ENCODE measurements around the gene OR51E2. TPM values are rescaled to one million over a fixed set of nuclear protein-coding genes. Genes with fewer than 3 reads are reported as not detected.

The OR51E2 gene
- total RNA-seq, 6 experiments from 2014 or later: 0.09 to 0.32 (median 0.12) TPM; not detected in 2

DNA sequence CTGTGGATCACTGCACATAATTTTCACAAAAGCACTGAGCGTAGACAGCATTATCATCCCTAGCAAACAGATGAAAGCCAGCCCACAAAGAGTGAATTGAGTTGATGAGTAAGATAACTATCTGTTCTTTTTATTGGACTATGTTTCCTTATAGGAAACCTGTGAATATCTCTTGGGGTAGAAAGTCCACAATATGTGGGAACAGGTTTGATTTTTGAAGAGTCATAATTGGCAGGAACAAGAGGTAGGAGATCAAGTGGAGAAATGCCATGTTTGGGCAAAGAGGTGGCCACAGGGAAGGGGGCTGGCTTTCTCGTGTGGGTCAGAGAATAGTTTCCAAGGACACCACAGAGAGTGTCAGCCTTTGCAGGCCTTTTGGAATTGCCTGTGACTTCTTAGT is 23.9 kb downstream of the OR51E2 start:
- TF ChIP-seq, protein P1, sequence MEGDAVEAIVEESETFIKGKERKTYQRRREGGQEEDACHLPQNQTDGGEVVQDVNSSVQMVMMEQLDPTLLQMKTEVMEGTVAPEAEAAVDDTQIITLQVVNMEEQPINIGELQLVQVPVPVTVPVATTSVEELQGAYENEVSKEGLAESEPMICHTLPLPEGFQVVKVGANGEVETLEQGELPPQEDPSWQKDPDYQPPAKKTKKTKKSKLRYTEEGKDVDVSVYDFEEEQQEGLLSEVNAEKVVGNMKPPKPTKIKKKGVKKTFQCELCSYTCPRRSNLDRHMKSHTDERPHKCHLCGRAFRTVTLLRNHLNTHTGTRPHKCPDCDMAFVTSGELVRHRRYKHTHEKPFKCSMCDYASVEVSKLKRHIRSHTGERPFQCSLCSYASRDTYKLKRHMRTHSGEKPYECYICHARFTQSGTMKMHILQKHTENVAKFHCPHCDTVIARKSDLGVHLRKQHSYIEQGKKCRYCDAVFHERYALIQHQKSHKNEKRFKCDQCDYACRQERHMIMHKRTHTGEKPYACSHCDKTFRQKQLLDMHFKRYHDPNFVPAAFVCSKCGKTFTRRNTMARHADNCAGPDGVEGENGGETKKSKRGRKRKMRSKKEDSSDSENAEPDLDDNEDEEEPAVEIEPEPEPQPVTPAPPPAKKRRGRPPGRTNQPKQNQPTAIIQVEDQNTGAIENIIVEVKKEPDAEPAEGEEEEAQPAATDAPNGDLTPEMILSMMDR (IDR thresholded peaks at IDR 0.05): no peak

DNA sequence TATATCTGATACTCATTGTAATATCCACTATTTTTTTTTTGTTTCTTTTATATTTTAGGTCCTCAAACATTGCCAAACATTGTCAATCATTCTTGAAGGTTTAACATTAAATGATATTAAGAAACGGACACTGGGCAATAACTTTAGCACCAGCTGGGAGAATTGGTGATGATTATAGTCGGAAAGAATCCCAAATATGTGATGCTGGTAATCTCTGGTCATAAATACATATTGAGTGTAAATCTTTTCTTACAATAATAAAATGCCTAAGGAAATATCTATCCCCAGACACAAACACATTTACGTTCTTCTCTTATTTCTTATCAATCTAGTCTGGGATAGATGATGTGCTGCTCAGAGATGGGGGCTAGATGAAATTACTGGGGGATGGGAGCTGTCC is 25.2 kb downstream of the OR51E2 start:
- Mint-ChIP-seq H3K27ac (no peak overlapping the region), H3K9me3 (peaks cover 16% of the 10 kb centered on the region), H3K4me1 (ENCODE audit: low read depth) (no peaks in the 10 kb centered on the region), H3K4me3 (no peak overlapping the region), H3K27me3 (ENCODE audit: insufficient read depth) (0 out of 2 replicates have a peak, but pooled peaks cover 2% of the 10 kb centered on the region), H3K36me3 (ENCODE audit: low read depth) (no peaks in the 10 kb centered on the region)
- TF ChIP-seq, protein P1 (IDR thresholded peaks at IDR 0.05): no peak
- DNase-seq: no peak

More for the DNA sequence above, 23.9 kb downstream of the OR51E2 start:
- no peak overlapping the region for H3K27ac Mint-ChIP-seq
- no peaks in the 10 kb centered on the region for H3K4me1 Mint-ChIP-seq (ENCODE audit: low read depth)
- H3K9me3 Mint-ChIP-seq: peaks cover 14% of the 10 kb centered on the region
- H3K4me3 Mint-ChIP-seq: no peak overlapping the region
- no peaks in the 10 kb centered on the region for H3K36me3 Mint-ChIP-seq (ENCODE audit: low read depth)
- H3K27me3 Mint-ChIP-seq (ENCODE audit: insufficient read depth): 0 out of 2 replicates have a peak, but pooled peaks cover 2% of the 10 kb centered on the region
- DNase-seq: no peak

DNA sequence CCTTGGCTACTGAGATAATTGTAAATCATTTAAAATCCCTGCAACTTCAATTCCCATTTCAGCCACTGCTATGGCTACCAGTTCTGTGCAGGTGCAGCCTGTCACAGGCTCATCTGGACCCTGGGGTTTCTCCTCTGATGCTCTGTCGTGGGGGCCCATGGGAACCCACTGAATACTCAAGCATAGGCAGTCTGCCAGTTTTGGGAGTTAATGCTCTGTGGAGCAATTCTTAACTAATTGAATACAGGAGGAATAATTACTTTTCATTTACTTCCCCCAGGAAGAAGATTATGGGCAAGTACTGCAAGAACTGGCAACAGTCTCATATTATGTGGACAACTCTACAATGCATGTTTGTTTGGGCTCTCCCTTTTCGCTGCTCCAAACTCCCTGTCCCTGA is 25.9 kb downstream of the OR51E2 start:
- peaks cover 20% of the 10 kb centered on the region for H3K9me3 Mint-ChIP-seq
- no peaks in the 10 kb centered on the region for H3K4me1 Mint-ChIP-seq (ENCODE audit: low read depth)
- no peak overlapping the region for H3K4me3 Mint-ChIP-seq
- no peaks in the 10 kb centered on the region for H3K27me3 Mint-ChIP-seq (ENCODE audit: insufficient read depth)
- H3K27ac Mint-ChIP-seq: no peak overlapping the region
- TF ChIP-seq, protein P1 (IDR thresholded peaks at IDR 0.05): no peak
- no peak for DNase-seq
- no peaks in the 10 kb centered on the region for H3K36me3 Mint-ChIP-seq (ENCODE audit: low read depth)

DNA sequence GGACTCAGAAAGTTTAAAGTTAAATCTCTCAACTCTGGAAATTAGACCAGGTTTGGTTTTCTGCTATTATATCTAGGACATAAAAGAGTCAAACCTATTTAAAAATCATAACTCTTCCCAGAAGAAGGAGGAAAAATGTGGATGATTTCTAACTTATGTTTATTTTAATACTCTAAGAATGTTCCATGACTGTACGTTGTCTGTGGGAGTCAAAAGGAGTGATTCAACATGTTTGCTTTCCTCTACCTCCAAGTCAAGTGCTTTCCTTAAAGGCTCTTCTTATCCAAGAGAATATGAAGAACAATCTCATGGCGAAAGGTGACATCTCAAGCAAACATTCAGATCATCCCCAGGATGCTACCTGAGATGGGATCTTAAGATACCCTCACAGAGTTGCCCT is 32.2 kb downstream of the OR51E2 start:
- Mint-ChIP-seq H3K4me1 (ENCODE audit: low read depth) (no peaks in the 10 kb centered on the region), H3K9me3 (peaks cover 20% of the 10 kb centered on the region), H3K4me3 (no peak overlapping the region), H3K27me3 (ENCODE audit: insufficient read depth) (peaks cover 3% of the 10 kb centered on the region), H3K27ac (no peak overlapping the region), H3K36me3 (ENCODE audit: low read depth) (no peaks in the 10 kb centered on the region)
- no peak for DNase-seq
- TF ChIP-seq, protein P1 (IDR thresholded peaks at IDR 0.05): no peak

DNA sequence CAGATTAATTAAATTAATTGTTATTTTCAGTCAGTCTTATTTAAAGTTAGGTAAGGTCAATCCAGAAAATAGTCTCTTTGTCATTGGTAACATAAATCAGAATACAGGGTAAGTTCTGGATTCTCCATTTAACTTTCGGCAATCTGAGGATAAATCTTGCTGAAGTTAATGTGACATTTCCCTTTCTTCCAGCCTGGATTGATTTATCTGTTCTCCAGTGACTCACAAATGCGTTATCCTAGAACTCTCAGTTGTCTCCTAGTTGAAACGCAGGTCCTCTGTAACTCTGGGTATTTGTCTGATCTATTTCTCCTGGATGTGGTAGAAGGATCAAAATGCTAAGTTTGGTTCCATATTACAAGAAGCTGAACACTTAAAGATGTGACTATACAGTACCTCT is 32.9 kb downstream of the OR51E2 start:
- no peak for DNase-seq
- Mint-ChIP-seq H3K27me3 (ENCODE audit: insufficient read depth) (peaks cover 3% of the 10 kb centered on the region), H3K27ac (no peak overlapping the region), H3K9me3 (peaks cover 20% of the 10 kb centered on the region), H3K4me3 (no peak overlapping the region), H3K36me3 (ENCODE audit: low read depth) (no peaks in the 10 kb centered on the region), H3K4me1 (ENCODE audit: low read depth) (no peaks in the 10 kb centered on the region)
- TF ChIP-seq, protein P1 (IDR thresholded peaks at IDR 0.05): no peak

DNA sequence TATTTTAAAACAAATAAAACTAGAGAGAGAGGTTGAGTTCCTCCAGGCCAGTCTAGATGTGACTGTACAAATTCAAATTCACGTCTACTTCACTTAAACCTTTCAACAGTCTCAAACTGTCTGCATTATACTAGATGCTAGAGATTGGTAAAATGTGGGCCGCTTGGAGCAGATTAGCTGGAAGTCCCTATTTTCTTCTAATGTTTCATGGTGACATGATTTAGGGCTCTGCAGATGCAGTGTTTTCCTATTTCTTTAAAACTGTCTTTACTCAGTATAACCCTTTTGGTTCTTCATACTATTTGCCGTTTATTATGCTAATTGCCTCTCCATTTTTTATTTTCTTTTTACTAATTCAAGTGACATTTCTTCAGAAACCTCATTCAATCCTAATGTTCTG is 33.5 kb downstream of the OR51E2 start:
- DNase-seq: no peak
- TF ChIP-seq, protein P1 (IDR thresholded peaks at IDR 0.05): no peak
- H3K36me3 Mint-ChIP-seq (ENCODE audit: low read depth): no peaks in the 10 kb centered on the region
- H3K9me3 Mint-ChIP-seq: peaks cover 20% of the 10 kb centered on the region
- peaks cover 3% of the 10 kb centered on the region for H3K27me3 Mint-ChIP-seq (ENCODE audit: insufficient read depth)
- no peaks in the 10 kb centered on the region for H3K4me1 Mint-ChIP-seq (ENCODE audit: low read depth)
- no peak overlapping the region for H3K4me3 Mint-ChIP-seq
- no peak overlapping the region for H3K27ac Mint-ChIP-seq
